Hepatocyte (in vitro differentiated cells): ENCODE data around the gene MKRN2. TPM values are rescaled to one million over a fixed set of nuclear protein-coding genes. Genes with fewer than 3 reads are reported as not detected.

Experiments used
- DNase-seq: peaks from one replicate; pipeline ENCODE4 v3.0.0-alpha.2; 2016; ENCODE audit warnings: low spot score
- H2AFZ ChIP-seq: fragments of 200-600 bp; sonication (generic); 2 replicates; pipeline ENCODE4 v1.6.0; 2016; ENCODE audit warnings: antibody characterized with exemption, mild to moderate bottlenecking
- H3K27ac ChIP-seq: fragments of 200-600 bp; sonication (generic); 2 replicates; pipeline ENCODE4 v1.5.1; 2016; ENCODE audit warnings: mild to moderate bottlenecking
- H3K27me3 ChIP-seq: fragments of 200-600 bp; sonication (generic); 2 replicates; pipeline ENCODE4 v1.6.1; 2016
- H3K36me3 ChIP-seq: fragments of 200-600 bp; sonication (generic); replicated peaks from 2 replicates; pipeline ENCODE4 v1.5.1; 2016; ENCODE audit warnings: low read depth; ENCODE audit not compliant: insufficient read depth
- H3K4me1 ChIP-seq: fragments of 200-600 bp; sonication (generic); 2 replicates; pipeline ENCODE4 v1.5.1; 2016; ENCODE audit warnings: mild to moderate bottlenecking, moderate library complexity; ENCODE audit not compliant: insufficient read depth
- H3K4me2 ChIP-seq: fragments of 200-600 bp; sonication (generic); 2 replicates; pipeline ENCODE4 v1.6.0; 2016
- H3K4me3 ChIP-seq: fragments of 200-600 bp; sonication (generic); 2 replicates; pipeline ENCODE4 v1.5.1; 2016; ENCODE audit warnings: mild to moderate bottlenecking
- H3K79me2 ChIP-seq: fragments of 200-600 bp; sonication (generic); 2 replicates; pipeline ENCODE4 v1.6.0; 2017; ENCODE audit warnings: mild to moderate bottlenecking
- H3K9me2 ChIP-seq: fragments of 200-600 bp; sonication (generic); replicated peaks from 2 replicates; pipeline ENCODE4 v1.6.0; 2017; ENCODE audit warnings: mild to moderate bottlenecking; ENCODE audit not compliant: insufficient read depth
- H3K9me3 ChIP-seq: fragments of 200-600 bp; sonication (generic); 2 replicates; pipeline ENCODE4 v1.5.1; 2016; ENCODE audit warnings: low read depth, mild to moderate bottlenecking
- H4K20me1 ChIP-seq: fragments of 200-600 bp; sonication (generic); 2 replicates; pipeline ENCODE4 v1.6.0; 2016; ENCODE audit warnings: mild to moderate bottlenecking; ENCODE audit not compliant: insufficient read depth, poor library complexity, severe bottlenecking
- EZH2 ChIP-seq: fragments of 200-600 bp; sonication (generic); IDR thresholded peaks from 2 replicates; pipeline ENCODE4 v1.6.1; 2016; ENCODE audit warnings: antibody characterized with exemption, mild to moderate bottlenecking, borderline replicate concordance
- EZH2phosphoT487 ChIP-seq: fragments of 200-600 bp; sonication (generic); IDR thresholded peaks from one replicate; pipeline ENCODE4 v1.6.1; 2018; ENCODE audit warnings: antibody characterized with exemption, mild to moderate bottlenecking, low read depth, moderate library complexity; ENCODE audit not compliant: unreplicated experiment, severe bottlenecking
- WGBS: methylation state at CpG from one replicate; pipeline ENCODE4 v1.1.6; 2016; ENCODE audit warnings: low lambda C conversion rate; ENCODE audit errors: missing lambda C conversion rate; 5-methylcytosine and 5-hydroxymethylcytosine counted together
- polyA plus RNA-seq: library from polyadenylated mRNA; unstranded; fragments of >200 nt; fragmentation: Nextera tagmentation; extraction: Ambion mirVana; gene quantifications from 2 replicates; pipeline ENCODE4 v1.2.1, GENCODE V29; 2016
- total RNA-seq: library from RNA; depleted of rRNA; stranded (reverse); fragments of >200 nt; gene quantifications from 2 replicates; pipeline ENCODE4 v1.2.3, GENCODE V29; 2014
- TF ChIP-seq, protein P1 (sequence below): fragments of 200-600 bp; sonication (generic); IDR thresholded peaks from 2 replicates; pipeline ENCODE4 v1.5.1; 2016; ENCODE audit warnings: antibody characterized with exemption, mild to moderate bottlenecking; ENCODE audit not compliant: poor library complexity

Gene MKRN2
- total and polyA plus RNA-seq, 2 experiments from 2014 or later = 22.6 to 30.1 TPM

DNA sequence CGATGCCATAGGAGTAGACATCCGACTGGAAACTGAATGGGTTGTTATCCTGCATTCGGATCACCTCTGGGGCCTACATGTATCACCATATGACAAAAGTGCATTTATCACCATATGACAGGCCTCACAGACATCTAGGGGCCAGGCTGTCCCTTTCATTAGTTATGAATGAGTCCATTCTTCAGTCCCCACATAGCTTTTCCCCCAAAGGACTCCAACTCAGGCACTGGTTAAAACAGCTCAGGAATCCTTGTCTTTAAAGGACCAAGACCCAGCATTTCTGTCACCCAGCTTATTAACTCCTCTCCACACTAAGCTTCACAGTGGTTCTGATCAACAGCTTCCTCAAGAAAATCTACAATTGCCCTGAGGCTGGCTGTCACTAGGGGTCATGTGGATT, 28.3 kb downstream of the MKRN2 start:
- Histone ChIP-seq H3K4me1 (no peaks in the 10 kb centered on the region), H3K36me3 (no peaks in the 10 kb centered on the region), H3K9me2 (no peaks in the 10 kb centered on the region), H3K4me3 (no peak overlapping the region), H3K27ac (no peak overlapping the region), H3K79me2 (peaks cover 2% of the 10 kb centered on the region), H3K27me3 (no peaks in the 10 kb centered on the region), H3K9me3 (no peaks in the 10 kb centered on the region), H4K20me1 (no peaks in the 10 kb centered on the region), H3K4me2 (no peak overlapping the region), H2AFZ (no peak overlapping the region)
- WGBS = 98% methylated on average over 3 of the region's 3 CpGs
- no peak for TF ChIP-seq EZH2
- TF ChIP-seq, protein P1, sequence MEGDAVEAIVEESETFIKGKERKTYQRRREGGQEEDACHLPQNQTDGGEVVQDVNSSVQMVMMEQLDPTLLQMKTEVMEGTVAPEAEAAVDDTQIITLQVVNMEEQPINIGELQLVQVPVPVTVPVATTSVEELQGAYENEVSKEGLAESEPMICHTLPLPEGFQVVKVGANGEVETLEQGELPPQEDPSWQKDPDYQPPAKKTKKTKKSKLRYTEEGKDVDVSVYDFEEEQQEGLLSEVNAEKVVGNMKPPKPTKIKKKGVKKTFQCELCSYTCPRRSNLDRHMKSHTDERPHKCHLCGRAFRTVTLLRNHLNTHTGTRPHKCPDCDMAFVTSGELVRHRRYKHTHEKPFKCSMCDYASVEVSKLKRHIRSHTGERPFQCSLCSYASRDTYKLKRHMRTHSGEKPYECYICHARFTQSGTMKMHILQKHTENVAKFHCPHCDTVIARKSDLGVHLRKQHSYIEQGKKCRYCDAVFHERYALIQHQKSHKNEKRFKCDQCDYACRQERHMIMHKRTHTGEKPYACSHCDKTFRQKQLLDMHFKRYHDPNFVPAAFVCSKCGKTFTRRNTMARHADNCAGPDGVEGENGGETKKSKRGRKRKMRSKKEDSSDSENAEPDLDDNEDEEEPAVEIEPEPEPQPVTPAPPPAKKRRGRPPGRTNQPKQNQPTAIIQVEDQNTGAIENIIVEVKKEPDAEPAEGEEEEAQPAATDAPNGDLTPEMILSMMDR = no peak
- no peak for TF ChIP-seq EZH2phosphoT487
- no peak for DNase-seq

DNA sequence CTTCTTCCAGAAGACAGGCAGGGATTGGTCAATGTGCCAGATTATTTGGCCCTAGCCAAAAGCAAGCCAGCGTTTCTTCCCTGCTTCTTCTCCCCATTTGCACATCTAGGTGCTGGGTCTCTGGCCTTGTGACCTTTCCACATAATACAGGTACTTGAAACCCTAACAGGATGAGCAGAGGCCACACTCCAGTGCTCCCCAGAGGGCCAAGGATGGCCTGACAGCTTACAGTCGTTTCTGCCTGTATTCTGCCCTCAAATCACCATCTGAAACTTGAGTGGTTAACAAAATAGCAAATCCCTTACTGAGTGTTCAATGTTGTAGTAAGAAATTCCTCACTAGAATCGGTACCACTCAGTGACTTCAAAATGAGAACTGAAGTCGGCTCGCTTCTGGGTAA, 29.1 kb downstream of the MKRN2 start:
- no peak overlapping the region for H3K4me3 ChIP-seq
- no peaks in the 10 kb centered on the region for H4K20me1 ChIP-seq
- no peaks in the 10 kb centered on the region for H3K9me2 ChIP-seq
- H3K27ac ChIP-seq = no peak overlapping the region
- H3K79me2 ChIP-seq = peaks cover 2% of the 10 kb centered on the region
- 89% methylated on average over 5 of the region's 5 CpGs for WGBS
- no peaks in the 10 kb centered on the region for H3K36me3 ChIP-seq
- H3K9me3 ChIP-seq = no peaks in the 10 kb centered on the region
- no peaks in the 10 kb centered on the region for H3K27me3 ChIP-seq
- no peak overlapping the region for H2AFZ ChIP-seq
- no peak overlapping the region for H3K4me2 ChIP-seq
- no peaks in the 10 kb centered on the region for H3K4me1 ChIP-seq
- TF ChIP-seq, protein P1 = no peak
- TF ChIP-seq EZH2 = no peak
- TF ChIP-seq EZH2phosphoT487 = no peak
- DNase-seq = no peak

DNA sequence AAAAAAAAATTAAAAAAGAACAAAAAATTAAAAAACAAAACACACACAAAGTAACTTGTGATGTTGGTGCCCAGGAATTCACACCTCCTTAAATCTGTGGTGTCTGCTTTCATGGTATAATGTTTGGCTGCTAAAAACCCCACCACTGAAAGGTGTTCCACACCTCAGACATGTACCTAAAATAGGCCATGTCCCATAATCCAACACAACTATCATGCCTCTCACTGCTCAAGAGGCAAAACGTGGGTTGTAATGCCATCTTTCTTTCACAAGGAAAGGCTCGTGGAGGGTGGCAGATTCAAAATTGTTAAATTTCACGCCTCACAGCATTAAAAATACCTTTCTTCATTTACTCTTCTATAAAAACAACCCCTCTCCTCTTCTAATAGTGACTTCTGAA, 29.5 kb downstream of the MKRN2 start:
- 85% methylated on average over 3 of the region's 3 CpGs for WGBS
- DNase-seq = no peak
- no peak overlapping the region for H3K4me3 ChIP-seq
- H3K4me1 ChIP-seq = no peaks in the 10 kb centered on the region
- H3K36me3 ChIP-seq = no peaks in the 10 kb centered on the region
- H2AFZ ChIP-seq = no peak overlapping the region
- H3K9me2 ChIP-seq = no peaks in the 10 kb centered on the region
- TF ChIP-seq EZH2 = no peak
- no peak for TF ChIP-seq EZH2phosphoT487
- TF ChIP-seq, protein P1 = no peak
- H3K4me2 ChIP-seq = no peak overlapping the region
- no peak overlapping the region for H3K27ac ChIP-seq
- no peaks in the 10 kb centered on the region for H3K9me3 ChIP-seq
- H4K20me1 ChIP-seq = no peaks in the 10 kb centered on the region
- no peaks in the 10 kb centered on the region for H3K27me3 ChIP-seq
- peaks cover 2% of the 10 kb centered on the region for H3K79me2 ChIP-seq
